NCI-H2107 treated with DMSO at 0.1 percent for 48 hours (cell line): ENCODE measurements around the gene UGT1A8.

ENCODE experiments used
- DNase-seq: peaks from one replicate; lab custom pipeline; 2025; ENCODE audit not compliant: unreplicated experiment; lab: John Stamatoyannopoulos, UW

Gene UGT1A8

DNA sequence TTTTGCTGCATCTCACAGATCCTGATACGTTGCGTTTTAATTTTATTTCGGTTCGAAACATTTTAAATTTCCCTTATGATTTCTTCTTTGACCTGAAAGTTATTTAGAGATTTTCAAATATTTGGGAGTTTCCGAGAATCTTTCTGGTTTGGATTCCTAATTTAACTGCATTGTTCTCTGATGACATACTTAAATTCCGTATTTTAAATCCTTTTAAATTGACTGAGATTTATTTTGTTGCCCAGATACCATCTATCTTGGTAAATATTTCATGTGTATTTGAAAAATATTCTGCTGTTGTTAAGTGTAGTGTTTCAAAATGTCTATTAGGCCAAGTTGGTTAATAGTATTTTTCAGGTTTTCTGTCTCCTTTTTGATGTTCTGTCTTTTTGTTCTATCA is 198.4 kb downstream of the UGT1A8 start:
- no peak for DNase-seq

- no peak for DNase-seq
Measured at GRCh38 chr2:233816334-233816733, 198.9 kb downstream of the UGT1A8 start.

- no peak for DNase-seq
Measured at GRCh38 chr2:233816771-233817170, 199.3 kb downstream of the UGT1A8 start.

GRCh38 chr2:233817361-233817911 is 200.0 kb downstream of the UGT1A8 start:
- DNase-seq: no peak

DNA sequence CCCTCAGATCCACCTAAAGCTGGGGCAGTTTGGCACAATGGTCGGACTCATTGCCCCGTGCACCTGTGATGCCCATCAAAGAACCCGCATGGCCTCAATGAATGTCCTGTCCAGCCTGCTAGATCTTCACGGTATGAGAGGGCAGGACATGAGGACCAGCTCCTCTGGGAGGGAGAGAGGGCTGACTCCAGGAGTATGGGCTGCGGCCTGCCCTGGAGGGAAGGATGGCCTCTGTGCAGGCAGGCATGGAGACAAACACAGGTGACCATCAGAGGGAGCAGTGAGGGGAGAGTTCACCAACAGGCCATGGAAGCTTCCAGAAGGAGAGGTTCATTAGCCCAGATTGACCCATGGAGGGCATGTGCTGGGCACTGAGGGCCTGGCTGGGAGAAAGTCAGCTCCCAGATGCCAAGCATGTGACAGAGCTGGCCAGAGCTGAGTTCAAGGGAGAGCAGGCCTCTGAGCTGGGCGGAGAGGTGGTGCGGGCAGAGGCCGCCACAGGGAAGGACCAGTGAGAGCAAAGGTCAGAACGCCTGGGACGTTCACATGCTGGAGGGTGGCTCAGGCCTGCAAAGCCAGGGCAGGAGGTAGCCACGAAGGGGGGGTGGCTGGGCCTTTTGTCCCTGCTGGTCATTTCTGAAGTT is 200.7 kb downstream of the UGT1A8 start:
- DNase-seq: no peak

- DNase-seq: no peak
Measured at GRCh38 chr2:233818639-233819621, 201.5 kb downstream of the UGT1A8 start.

GRCh38 chr2:233819884-233820773 is 202.7 kb downstream of the UGT1A8 start:
- DNase-seq: no peak

- DNase-seq: no peak
Measured at GRCh38 chr2:233820774-233821105, 203.3 kb downstream of the UGT1A8 start.

- DNase-seq: no peak
Measured at GRCh38 chr2:233821196-233821595, 203.8 kb downstream of the UGT1A8 start.

- DNase-seq: no peak
Measured at GRCh38 chr2:233821709-233822100, 204.3 kb downstream of the UGT1A8 start.

GRCh38 chr2:233822101-233822771 is 204.8 kb downstream of the UGT1A8 start:
- no peak for DNase-seq
